ENCODE data around the gene UGT3A1.
"Not testable (repeated sequence)": the region's sequence is repeated elsewhere in the genome, so short reads cannot be mapped to it uniquely, and the experiment has no call there.

Gene UGT3A1, protein sequence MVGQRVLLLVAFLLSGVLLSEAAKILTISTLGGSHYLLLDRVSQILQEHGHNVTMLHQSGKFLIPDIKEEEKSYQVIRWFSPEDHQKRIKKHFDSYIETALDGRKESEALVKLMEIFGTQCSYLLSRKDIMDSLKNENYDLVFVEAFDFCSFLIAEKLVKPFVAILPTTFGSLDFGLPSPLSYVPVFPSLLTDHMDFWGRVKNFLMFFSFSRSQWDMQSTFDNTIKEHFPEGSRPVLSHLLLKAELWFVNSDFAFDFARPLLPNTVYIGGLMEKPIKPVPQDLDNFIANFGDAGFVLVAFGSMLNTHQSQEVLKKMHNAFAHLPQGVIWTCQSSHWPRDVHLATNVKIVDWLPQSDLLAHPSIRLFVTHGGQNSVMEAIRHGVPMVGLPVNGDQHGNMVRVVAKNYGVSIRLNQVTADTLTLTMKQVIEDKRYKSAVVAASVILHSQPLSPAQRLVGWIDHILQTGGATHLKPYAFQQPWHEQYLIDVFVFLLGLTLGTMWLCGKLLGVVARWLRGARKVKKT

DNA sequence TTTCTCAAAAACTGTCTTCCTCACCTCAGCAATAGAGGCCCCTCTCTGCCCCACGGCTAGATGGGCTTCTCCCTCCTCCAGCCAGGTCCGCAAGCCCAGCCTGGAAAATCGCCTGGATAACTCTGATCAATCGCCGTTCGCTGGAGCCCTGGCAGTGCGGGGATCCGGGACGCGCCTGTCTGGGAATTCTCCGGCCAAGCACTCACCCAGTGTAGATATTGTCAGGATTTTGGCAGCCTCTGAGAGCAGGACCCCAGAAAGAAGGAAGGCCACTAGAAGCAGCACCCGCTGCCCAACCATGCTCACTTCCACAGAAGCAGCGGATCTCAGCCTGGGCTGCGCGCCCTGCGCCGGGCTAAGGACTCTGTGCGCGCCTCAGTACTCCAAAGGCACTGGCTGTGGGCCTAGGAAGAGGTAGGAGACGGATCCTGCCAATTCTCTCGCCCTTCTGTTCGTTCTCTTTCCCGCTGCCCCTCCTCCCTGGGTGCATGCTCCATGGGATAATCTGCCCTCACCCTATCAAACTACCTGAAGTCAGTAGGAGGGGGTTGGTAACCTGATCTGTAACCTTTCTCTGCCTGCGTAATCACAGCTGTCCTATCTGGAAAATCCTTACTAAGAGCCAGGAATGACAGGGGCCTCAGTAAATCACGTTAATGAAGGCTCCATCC lies at the start of gene UGT3A1:
TSS of gene UGT3A1 (minus strand) at position 450 of the 671 bp plus-strand sequence. CDS start at position 300, 150 bp downstream.
- DNase-seq (ENCODE audit: low read depth in 3 of 3) = no peak

DNA sequence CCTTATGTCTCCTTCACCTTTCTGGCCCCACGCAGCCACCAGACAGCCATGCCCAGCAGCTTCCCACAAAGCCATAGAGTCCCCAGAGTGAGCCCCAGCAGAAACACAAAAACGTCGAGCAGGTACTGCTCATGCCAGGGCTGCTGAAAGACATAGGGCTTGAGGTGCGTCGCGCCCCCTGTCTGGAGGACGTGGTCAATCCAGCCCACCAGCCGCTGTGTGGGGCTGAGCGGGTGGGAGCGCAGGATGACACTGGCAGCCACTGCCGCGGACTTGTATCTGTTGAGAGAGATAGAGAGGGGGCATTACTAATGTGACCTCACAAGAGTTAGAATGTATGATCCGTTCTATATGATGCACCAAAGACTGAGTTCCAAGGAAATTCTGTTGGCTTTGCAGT lies 44.5 kb upstream of the UGT3A1 start:
- DNase-seq (ENCODE audit: low read depth in 3 of 3) = no peak

DNA sequence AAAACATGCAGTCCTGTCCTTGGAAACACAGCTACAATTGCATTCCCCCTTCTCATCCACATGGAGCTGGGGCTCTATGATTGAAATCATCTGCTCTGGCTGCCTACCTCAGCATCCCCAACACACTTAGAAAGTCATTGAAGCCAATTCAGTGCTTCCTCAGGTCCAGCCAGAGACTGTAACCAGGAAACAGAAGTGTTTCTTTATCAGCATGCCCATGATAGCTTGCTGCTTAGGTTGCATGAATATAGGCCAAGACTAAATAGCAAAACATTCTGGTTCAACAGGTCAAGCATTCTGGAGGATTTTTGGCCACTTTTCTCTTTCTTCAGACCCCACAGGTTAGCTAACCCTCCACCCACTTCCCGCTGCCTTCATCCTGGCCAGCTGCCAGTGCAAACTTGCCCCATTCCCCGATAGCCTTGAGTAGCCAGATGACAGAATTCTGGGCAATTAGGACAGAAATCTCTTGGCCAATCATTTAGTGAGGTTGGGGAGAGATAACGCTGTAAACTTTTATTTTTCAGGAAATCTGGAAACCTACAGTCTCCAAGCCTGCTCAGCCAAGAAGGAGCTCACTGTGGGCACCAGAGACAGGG lies 43.4 kb upstream of the UGT3A1 start:
- DNase-seq (ENCODE audit: low read depth in 3 of 3) = not testable (repeated sequence)

DNA sequence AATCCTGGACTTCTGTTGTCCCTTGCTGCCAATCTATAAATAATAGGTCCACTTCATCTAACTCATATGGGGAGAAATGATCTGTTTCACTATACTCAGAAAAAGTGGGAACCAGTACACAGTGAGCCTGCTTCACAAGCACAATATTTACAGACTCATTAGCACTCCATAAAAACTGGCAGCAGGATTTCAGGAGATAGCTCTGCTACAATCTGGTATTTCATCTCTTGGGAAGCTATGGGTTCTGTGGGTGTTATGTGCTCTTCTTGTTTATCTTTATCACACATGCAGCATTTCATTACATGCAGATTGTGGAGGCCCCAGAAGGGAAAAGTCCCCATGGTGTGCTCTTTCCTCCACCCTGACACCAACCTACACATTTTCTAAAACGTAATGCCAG lies 42.3 kb upstream of the UGT3A1 start:
- no peak for DNase-seq (ENCODE audit: low read depth in 3 of 3)

DNA sequence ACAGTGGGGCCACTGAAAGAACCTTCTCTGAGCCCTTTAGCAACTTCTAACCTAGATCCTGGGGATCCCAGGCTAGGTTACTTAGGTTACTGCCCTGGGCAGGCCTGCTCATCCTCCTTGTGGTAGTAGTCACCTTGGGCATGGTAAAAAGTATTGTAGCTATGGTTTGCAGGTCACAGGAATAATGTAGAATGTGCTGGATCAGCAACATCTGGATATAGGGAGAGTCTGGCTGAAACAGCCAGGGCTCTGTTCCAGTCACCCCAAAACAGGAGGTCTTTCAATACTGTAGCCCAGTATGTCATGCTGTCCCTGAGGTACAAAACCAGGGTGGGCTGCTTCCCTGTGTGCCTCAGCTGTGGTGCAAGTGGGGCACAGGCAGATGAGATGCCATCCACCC lies 41.9 kb upstream of the UGT3A1 start:
- DNase-seq (ENCODE audit: low read depth in 3 of 3) = no peak

DNA sequence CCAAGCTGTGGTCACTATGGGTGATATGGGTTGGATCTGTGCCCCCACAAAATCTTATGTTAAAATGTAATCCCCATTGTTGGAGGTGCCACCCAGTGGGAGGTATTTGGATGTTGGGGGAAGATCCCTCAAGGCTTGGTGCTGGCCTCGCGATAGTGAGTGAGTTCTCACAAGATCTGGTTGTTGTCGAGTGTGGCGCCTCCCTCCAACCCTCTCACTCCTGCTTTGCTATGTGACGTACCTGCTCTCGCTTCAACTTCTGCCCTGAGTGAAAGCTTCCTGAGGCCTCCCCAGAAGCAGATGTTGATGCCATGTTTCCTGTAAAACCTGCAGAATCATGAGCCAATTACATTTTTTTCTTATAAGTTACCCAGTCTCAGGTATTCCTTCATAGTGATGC lies 40.0 kb upstream of the UGT3A1 start:
- no peak for DNase-seq (ENCODE audit: low read depth in 3 of 3)

DNA sequence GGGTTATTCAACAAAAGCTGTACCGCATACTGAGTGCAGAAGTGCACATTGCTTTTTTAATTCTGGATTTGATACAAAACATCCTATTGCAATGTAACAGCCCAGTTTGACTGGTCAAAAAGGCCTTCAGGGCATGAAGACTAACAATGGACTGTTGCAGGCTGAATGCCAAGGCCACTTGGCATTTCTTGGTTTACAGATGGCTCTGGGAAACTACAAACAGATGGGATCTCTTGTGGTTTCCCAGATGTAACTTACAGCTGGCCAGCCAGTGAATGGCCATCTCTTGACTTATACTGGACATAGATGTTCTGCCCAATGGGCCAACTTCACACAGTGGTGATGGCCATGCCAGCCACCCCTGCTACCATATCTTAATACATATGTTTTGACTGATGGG lies 38.7 kb upstream of the UGT3A1 start:
- DNase-seq (ENCODE audit: low read depth in 3 of 3) = no peak

DNA sequence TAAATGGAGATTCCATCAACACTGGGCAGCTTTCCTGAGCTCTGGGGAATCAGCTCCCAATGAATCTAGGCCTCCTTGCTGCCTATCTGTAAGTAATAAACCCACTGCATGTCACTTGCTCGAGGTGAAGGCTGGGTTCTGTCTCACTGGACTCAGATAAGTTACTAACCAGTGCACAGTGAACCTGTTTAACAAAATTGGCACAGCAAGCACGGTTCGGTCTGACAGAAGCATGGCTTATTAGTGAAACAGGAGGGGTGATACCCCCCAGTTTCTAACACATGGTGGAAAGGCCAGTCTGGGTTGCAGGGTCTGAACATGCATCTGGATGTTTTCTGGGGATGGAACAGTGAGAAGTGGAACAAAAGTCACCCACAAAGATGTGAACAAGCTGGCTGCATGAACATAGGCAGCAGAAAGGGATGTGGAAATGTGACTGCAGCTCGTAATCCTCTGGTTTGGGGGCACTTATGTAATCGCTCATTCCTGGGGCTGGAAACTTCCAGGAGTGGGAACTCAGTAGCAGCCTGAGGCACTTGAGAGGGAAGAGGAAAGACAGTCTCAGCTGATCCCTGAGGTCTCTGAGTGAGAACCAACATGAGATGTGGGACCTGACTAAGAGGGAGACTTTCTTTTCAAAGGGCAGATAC lies 37.8 kb upstream of the UGT3A1 start:
- no peak for DNase-seq (ENCODE audit: low read depth in 3 of 3)

DNA sequence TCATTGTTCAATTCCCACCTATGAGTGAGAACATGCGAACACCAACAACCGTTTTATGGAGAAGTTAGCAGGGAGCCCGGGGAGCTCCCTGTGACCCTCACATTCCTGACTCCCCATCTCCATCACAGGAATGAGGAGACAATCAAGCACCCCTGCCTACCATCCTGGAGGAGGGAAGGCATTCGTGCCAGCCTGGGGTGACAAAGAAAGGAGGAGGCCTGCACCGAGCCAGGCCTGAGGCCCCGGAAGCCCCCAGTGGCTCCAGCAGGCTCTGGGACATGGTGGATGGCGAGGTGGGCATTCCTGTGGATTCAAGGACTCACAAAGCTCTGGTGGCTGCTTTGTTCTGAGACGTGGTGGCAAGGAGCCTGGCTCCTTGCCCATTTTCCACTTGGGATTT lies 36.5 kb upstream of the UGT3A1 start:
- DNase-seq (ENCODE audit: low read depth in 3 of 3) = no peak

DNA sequence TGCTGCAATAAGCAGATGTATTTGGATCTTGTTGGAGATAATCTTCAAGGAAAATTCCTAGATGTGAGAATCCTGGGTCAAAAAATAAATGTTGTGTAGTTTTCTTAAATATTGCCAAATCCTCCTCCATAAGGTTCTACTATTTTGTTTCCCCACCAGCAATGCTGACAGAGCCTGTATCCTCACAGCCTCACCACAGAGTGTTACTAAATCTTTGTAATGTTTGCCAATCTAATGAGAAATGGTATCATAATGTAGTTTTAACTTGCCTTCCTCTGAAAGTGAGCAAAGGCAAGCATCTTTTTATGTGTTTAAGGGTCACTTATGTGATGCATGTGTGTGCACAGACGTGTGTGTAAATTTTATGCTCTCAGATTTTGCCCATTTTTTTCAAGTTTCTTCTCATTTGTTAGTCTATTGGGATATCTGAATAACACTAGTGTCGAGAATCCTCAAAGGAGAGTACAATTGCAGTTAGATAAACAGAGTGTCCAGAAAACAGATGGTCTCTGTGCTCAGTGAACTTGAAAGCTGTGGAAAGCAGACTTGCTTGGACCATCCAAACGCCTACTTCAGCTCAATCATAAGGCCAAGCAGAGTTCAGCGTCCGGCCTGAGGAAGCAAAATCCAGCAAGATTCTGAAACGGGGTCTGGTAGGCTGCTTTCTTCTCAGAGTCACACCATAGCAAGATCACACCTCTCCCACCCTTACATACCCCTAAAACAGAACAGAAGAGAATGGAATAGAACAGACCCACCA lies 35.7 kb upstream of the UGT3A1 start:
- DNase-seq (ENCODE audit: low read depth in 3 of 3) = no peak

DNA sequence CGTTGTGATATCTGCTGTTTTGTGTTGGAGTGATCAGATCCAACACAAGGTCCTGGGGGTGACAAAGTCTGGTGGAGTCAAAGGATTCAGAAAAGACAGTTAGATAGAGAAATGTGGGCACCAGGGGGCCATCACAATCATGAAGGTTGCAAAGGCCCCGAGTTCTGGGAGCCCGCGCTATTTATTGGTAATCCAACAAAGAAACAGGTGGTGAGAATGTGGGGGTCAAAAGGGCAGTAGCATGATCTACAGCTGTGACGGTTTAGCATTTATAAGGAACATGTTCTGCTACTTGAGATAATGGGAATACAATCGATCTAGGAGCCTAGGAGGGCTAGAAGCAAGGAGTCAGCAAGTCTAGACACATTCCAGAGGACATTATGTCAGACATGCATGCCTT lies 31.1 kb upstream of the UGT3A1 start:
- DNase-seq (ENCODE audit: low read depth in 3 of 3) = not testable (repeated sequence)

DNA sequence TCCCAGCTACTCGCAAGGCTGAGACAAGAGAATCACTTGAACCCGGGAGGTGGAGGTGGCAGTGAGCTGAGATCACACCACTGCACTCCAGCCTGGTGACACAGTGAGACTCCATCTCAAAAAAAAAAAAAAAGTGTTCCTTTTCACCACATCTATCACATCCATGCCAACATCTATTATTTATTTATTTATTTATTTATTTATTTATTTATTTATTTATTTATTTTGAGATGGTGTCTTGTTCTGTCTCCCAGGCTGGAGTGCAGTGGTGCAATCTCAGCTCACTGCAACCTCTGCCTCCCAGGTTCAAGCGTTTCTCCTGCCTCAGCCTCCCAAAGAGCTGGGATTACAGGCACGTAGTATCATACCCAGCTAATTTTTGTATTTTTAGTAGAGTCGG lies 28.4 kb upstream of the UGT3A1 start:
- not testable (repeated sequence) for DNase-seq (ENCODE audit: low read depth in 3 of 3)

DNA sequence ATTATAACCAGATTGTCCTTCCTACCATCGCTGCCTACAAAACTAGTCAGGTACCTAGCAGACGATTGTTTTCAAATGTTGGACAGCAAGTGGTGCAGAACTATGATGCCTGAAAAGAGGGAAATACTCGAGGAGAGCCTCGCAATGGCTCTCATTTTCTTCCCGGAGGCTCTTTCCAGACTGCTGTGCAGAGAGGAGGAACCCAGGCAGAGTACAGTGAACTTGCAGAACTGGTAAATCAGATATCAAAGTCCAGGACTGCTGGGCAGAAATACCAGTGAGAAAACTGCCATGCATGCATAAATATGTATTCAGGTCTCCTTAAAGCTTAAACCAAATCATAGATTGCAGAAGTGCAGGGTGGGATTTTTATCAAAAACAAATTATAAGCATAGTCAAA lies 26.4 kb upstream of the UGT3A1 start:
- no peak for DNase-seq (ENCODE audit: low read depth in 3 of 3)

DNA sequence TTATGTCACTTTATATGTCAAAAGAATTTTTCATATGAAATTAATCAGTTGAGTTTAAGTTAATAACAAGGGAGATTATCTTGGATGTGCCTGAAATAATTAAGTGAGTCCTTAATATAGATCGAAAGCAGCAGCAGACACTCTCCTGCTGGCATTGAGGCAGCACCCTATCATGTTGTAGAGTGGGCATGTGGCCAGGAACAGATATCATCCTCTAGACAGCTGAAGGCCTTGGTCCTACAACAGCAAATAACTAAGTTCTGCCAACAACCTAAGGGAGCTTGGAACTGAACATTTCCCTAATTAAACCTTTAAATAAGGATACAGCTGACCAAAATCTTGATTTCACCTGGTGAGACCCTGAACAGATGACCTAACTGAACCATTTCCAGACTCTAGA lies 25.8 kb upstream of the UGT3A1 start:
- no peak for DNase-seq (ENCODE audit: low read depth in 3 of 3)

DNA sequence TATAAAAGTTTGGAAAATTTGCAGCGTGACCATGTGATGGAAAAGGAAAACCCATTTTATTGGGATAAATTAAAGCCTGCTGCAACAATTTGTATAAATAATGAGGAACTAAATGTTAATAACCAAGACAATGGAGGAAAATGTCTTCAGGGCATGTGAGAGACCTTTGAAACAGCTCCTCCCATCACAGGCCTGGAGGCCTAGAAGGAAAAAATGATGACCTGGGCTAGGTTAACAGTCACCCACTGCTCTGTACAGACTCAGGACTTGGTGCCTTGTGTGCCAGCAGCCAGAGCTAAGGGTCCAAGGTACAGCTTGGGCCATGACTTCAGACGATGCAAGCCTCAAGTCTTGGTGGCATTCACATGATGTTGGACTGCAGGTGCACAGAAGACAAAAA lies 22.0 kb upstream of the UGT3A1 start:
- DNase-seq (ENCODE audit: low read depth in 3 of 3) = no peak

DNA sequence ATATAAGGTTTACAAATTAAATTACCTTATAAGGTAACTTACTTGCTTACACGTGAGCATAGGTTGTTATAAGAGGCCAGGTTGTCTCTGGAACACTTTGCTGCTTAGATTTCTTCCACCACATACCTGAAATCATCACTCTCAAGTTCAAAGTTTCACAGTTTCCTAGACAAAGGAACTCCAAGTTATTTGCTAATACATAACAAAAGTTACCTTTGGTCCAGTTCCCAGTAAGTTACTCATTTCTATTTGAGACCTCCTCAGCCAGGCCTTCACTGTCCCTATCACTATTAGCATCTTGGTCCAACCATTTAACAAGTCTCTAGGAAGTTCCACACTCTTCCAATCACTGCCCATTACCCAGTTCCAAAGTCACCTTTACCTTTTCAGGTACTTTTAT lies 18.5 kb upstream of the UGT3A1 start:
- no peak for DNase-seq (ENCODE audit: low read depth in 3 of 3)

DNA sequence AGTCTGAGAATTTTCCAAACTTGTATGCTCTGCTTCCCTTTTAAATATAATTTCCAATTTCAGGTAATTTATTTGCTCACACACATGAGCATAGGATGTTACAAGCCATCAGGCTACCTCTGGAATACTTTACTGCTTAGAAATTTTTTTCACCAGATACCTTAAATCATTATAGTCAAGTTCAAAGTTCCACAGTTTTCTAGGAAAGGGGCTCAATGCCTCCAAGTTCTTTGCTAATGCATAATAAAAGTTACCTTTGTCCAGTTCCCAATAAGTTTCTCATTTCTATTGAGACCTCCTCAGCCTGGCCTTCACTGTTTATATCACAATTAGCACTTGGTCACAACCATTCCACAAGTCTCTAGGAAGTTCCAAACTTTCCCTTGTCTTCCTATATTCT lies 16.2 kb upstream of the UGT3A1 start:
- DNase-seq (ENCODE audit: low read depth in 3 of 3) = no peak

DNA sequence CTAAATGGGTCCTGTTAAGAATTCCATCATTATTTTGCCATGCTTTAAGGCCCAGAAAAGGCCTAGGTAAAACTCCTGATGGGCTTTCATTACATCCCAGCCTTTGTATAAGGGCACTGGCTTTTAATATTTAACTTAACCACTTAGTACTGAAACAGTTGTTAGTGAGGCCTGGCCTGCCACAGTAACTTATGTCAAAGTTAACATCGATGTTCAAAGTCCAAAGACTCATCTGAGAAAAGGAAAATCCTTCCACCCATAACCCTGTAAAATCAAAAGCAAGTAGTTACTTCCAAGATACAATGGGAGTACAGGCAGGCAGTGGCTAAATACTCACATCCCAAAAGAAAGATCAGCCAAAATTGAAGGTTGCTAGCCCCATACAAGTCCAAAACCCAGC lies 15.0 kb upstream of the UGT3A1 start:
- DNase-seq (ENCODE audit: low read depth in 3 of 3) = no peak

DNA sequence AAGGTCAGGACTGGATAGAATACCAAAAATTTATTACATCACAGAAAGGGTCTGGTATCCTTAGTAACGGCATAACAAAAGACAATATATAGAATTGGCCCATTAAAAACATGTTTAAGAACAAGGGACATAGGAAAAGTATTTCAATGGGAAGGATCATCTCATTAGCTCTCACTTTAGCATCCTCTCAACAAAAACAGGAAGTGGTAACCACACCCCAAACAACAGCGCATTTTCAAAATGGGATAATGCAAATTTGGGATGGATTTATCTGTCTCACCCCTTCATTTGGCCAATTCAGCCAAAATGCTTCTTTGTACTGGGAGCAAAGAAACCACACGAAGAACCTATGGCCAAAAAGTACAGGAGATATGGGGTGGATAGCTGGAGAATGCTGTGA lies 9.8 kb upstream of the UGT3A1 start:
- no peak for DNase-seq (ENCODE audit: low read depth in 3 of 3)

DNA sequence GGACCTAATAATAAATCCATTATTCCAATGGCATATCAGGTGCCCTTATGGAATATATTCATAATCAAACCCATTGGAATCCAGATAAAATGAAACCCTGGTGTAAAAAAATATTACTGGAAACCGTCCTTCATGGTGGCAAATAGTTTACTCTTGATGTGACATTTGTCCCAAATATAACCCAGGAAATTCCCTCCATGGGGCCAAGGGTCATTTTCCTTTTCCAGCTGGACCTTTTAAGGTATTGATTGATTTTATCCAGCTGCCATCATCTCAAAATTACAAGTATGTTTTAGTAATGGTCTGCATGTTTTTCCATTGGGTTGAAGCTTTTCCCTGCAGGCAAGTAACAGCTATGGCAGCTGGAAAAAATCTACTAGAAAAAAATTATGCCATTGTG lies 8.4 kb upstream of the UGT3A1 start:
- DNase-seq (ENCODE audit: low read depth in 3 of 3) = no peak

DNA sequence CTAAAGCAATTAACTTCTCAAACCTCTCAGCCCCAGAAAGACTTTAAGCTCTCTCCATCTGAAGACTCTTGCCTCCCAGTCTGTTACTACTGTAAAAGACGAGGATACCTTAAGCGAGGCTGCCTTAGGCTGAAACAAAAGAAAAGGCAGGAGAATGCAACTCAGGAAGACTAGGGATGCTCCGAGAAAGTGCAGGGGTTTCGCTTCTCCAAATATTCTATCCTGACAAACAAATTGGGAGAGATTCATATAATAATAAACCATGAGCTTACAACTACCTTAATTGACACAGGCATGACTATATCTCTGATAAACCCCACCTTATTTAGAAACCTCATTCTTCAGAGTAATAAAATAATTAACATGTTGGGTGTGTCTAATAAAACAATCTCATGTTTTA lies 4.9 kb upstream of the UGT3A1 start:
- DNase-seq (ENCODE audit: low read depth in 3 of 3) = no peak

DNA sequence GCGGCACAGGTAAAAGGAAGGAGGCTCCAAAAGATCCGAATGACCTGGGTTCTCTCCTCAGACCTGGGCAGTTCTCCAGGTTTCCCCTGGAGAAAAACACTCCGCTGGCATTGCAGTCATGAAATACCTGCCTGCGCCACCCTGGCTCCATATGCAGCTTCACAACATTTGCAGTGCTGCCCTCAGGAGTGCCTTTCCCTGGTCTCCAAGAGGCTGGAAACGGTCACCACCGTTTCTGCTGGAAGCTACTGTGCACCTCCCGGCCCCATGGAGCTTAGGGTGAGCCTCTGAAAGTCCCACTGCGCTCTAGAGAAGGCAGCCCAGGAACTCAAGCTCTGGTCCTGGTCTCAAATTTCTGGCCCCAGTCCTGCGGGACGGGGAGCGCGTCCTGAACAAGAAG lies 670 bp downstream of the UGT3A1 start:
- no peak for DNase-seq (ENCODE audit: low read depth in 3 of 3)

All from stimulated activated CD4-positive, alpha-beta T cell treated with anti-CD3 and anti-CD28 coated beads, TNF-alpha, amount 100 ng/mL, for 24 hours (primary cell).